GM11168 (cell line): Measurements from ENCODE around the gene LSM7.

Experiments
- in situ Hi-C: fragments of 300-500 bp; cut with MboI; formaldehyde crosslinking; loops from one replicate; pipeline ENCODE4 v1.12.0; 2022; ENCODE audit warnings: low sequenced_read_pairs; ENCODE audit not compliant: unreplicated experiment

The LSM7 gene

GRCh38 chr19:2326699-2327360 is 1.6 kb downstream of the LSM7 start:
- in situ Hi-C loops = no loop called here

GRCh38 chr19:2325281-2326046 is 2.9 kb downstream of the LSM7 start:
- in situ Hi-C loops = no loop called here

GRCh38 chr19:2324220-2324948 is 4.0 kb downstream of the LSM7 start:
- in situ Hi-C loops = no loop called here

GRCh38 chr19:2323707-2324106 is 4.7 kb downstream of the LSM7 start:
- in situ Hi-C loops = no loop called here

GRCh38 chr19:2321565-2322283 is 6.7 kb downstream of the LSM7 start:
- in situ Hi-C loops = no loop called here

- in situ Hi-C loops = no loop called here
Observed at GRCh38 chr19:2320939-2321338, 7.4 kb downstream of the LSM7 start.

DNA sequence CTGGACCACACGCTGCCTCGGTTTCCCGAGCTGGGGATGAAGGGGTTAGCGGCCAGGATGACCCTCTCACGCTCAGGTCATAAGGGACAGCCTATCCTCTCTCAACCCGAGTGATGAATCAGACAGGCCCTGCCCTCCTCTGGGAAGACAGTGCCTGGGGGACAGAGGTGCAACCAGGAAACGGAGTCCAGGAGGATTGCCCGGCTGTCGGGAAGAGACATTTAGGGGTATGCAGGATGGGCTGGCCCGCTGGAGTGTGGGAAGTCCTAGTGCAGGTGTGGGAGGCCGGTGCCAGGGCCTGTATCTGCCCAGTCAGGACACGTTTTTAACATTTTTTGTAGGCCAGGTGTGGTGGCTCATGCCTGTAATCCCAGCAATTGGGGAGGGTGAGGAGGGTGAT is 8.3 kb downstream of the LSM7 start:
- in situ Hi-C loops = no loop called here

DNA sequence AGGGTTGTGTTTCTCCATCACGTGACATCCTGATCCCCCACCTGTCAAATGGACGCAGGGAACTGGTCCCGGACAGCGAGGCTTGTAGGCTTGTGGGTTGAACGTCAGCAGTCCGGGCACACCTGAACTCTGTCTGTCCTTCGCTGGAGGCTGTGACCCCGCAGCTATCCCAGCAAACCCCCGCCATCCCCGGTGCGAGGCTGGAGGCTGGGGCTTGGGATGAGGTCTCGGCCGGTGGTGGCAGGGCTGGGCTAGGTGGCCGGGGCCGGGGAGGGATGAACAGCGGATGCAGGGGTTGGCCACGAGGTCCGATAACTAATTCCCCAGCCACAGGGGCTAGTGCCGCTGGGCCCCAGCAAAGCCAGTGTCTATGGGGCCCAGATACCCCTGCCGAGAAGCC is 8.8 kb downstream of the LSM7 start:
- in situ Hi-C loops = no loop called here

DNA sequence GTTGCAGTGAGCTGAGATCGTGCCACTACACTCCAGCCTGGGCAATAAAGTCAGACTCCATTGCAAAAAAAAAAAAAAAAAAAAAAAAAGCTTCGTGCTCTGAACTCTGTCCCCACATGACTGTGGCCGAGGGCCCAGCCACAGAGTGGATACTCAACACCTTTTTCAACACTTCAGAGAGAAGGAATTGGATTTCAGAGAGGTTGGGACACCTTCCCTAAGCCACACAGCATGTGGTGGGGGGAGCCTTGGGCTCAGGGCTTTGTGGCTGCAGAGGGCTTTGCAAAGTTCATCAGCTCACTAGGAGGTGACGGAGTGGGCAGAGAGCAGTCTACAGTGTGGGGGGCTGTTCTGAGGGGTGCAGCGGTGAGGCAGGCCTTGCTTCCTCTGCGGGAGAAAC is 9.5 kb downstream of the LSM7 start:
- in situ Hi-C loops = no loop called here

- in situ Hi-C loops = no loop called here
Observed at GRCh38 chr19:2317756-2318155, 10.6 kb downstream of the LSM7 start.

DNA sequence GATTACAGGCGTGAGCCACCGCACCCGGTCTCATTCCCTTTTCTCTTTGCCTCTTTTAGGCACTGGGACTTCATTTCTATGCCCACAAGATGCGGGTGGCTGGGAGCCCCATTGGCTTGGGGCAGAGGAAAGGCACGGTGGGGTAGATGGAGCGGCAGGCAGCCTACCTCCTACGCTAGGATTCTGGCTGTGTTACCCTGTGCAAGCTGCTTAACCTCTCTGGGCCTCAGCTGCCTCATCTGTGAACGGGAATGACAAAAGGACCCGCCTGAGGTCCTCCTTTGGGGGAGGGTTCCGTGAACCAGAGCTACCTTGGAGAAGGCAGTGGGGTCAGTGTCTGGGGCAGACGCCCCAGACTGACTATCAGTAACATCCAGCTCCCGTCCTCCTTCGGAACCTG is 11.1 kb downstream of the LSM7 start:
- in situ Hi-C loops = no loop called here

GRCh38 chr19:2315818-2316353 is 12.5 kb downstream of the LSM7 start:
- in situ Hi-C loops = no loop called here

- in situ Hi-C loops = no loop called here
Observed at GRCh38 chr19:2315121-2315817, 13.1 kb downstream of the LSM7 start.

DNA sequence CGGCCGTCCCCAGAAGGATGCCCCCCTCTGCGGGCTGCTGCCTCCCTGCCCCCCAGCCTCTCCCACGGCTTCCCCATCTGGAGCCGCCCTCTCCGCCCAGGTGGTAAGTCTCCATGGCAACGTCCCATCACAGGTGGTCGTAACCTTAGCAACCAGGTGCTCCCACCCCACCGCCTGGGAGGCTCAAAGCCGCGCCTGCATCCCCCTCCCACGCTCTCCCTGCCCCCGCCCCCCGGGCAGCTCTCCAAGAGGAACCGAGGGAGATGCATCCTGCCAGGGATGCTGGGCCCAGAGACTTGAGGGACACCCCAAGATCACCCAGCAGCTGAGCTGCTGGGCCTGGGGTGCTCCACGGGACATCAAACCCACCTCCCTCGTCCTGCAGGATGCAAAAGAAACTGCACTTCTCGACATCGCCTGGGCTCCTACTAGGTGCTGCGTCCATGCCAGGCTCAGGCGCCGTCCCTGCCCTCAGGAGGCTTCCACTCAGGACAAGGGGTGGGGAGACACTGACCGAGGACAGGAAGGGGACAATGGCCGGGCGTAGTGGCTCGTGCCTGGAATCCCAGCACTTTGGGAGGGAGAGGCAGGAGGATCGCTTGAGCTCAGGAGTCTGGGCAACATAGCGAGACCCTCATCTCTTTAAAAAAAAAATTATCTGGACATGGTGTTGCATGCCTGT is 15.4 kb downstream of the LSM7 start:
- in situ Hi-C loops = no loop called here

GRCh38 chr19:2311093-2311492 is 17.3 kb downstream of the LSM7 start:
- in situ Hi-C loops = no loop called here

DNA sequence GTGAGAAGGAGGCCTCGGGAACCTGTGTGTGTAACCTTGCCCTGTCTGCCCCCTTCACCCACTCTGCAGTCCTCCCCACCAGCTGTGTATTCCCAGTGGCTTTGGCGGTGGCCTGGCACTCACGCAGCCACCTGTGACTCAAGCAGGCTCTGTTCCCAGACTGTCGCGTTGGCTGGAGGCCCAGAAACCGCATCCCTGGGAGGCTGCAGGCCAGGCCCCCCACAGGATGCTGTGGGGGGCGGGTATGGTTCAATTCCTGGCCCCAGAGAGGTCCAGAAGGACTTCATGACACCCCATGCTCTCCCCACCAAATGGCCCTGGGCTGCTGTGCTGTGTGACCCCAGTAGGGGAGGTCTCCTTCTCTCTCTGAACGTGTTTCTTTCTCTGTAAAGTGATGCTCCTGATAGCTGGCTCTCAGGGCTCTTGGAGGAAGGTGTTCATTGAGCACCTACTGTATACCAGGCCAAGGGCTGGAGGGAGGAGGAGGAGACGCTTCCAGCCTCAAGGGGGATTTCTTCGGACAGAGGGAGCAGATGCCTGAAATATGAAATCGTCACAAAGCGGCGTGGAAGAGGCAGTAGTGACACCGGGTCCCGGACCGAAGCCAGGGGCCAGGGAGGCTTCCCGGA is 18.5 kb downstream of the LSM7 start:
- in situ Hi-C loops = no loop called here

- in situ Hi-C loops = no loop called here
Observed at GRCh38 chr19:2308114-2308556, 20.3 kb downstream of the LSM7 start, which contains the start of gene LINGO3. Gene LINGO3 (minus strand): TSS chr19:2308154. CDS start chr19:2291776, 16,378 bp downstream.

- in situ Hi-C loops = no loop called here
Observed at GRCh38 chr19:2307518-2308012, 20.8 kb downstream of the LSM7 start.
